Karpas-422 (cell line): Measurements from ENCODE around the gene RUNX1. TPM values are rescaled to one million over a fixed set of nuclear protein-coding genes. Genes with fewer than 3 reads are reported as not detected.
"Not testable (repeated sequence)": the region's sequence is repeated elsewhere in the genome, so short reads cannot be mapped to it uniquely, and the experiment has no call there.

Experiments
- DNase-seq: peaks from one replicate; pipeline ENCODE4 v3.0.0-alpha.2; 2015
- H2AFZ ChIP-seq: fragments of 200-600 bp; sonication (generic); 2 replicates; pipeline ENCODE4 v1.6.1; 2014; ENCODE audit warnings: antibody characterized with exemption, low read length, mixed read lengths
- H3K27ac ChIP-seq: fragments of 200-600 bp; sonication (generic); 2 replicates; pipeline ENCODE4 v1.5.1; 2014; ENCODE audit warnings: mild to moderate bottlenecking, low read length, moderate library complexity
- H3K27me3 ChIP-seq: fragments of 200-600 bp; sonication (generic); 2 replicates; pipeline ENCODE4 v1.6.1; 2014; ENCODE audit warnings: low read length, mixed read lengths
- H3K36me3 ChIP-seq: fragments of 200-600 bp; sonication (generic); 2 replicates; pipeline ENCODE4 v1.6.1; 2014; ENCODE audit warnings: low read length, mixed read lengths; ENCODE audit not compliant: insufficient read depth
- H3K4me1 ChIP-seq: fragments of 200-600 bp; sonication (generic); 2 replicates; pipeline ENCODE4 v1.6.1; 2014; ENCODE audit warnings: mild to moderate bottlenecking, low read length, mixed read lengths
- H3K4me2 ChIP-seq: fragments of 200-600 bp; sonication (generic); 2 replicates; pipeline ENCODE4 v1.6.1; 2014; ENCODE audit warnings: low read length, low read depth, mild to moderate bottlenecking; ENCODE audit not compliant: poor library complexity, severe bottlenecking
- H3K4me3 ChIP-seq: fragments of 200-600 bp; sonication (generic); 2 replicates; pipeline ENCODE4 v1.5.1; 2014; ENCODE audit warnings: mild to moderate bottlenecking, antibody characterized with exemption, low read length, mixed read lengths
- H3K79me2 ChIP-seq: fragments of 200-600 bp; sonication (generic); 2 replicates; pipeline ENCODE4 v1.6.1; 2014; ENCODE audit warnings: mild to moderate bottlenecking, low read length, mixed read lengths
- H3K9ac ChIP-seq: fragments of 200-600 bp; sonication (generic); 2 replicates; pipeline ENCODE4 v1.6.0; 2014; ENCODE audit warnings: low read length
- H3K9me2 ChIP-seq: fragments of 200-600 bp; sonication (generic), shearing (Covaris generic); replicated peaks from 2 replicates; pipeline ENCODE4 v1.6.0; 2014; ENCODE audit warnings: mild to moderate bottlenecking, low read length, moderate library complexity; ENCODE audit not compliant: insufficient read depth
- H3K9me3 ChIP-seq: fragments of 300-700, 200-600 bp; sonication (generic); 2 replicates; pipeline ENCODE4 v1.6.1; 2014; ENCODE audit warnings: low read length, mixed read lengths
- H4K20me1 ChIP-seq: fragments of 200-600 bp; sonication (generic); 2 replicates; pipeline ENCODE4 v1.6.1; 2014; ENCODE audit warnings: mild to moderate bottlenecking, antibody characterized with exemption, low read length, low read depth; ENCODE audit not compliant: insufficient read depth
- total RNA-seq: library from RNA; depleted of rRNA; stranded (reverse); fragments of >200 nt; shearing (Covaris generic); gene quantifications from 2 replicates; pipeline ENCODE4 v1.2.3, GENCODE V29; 2014; ENCODE audit warnings: low replicate concordance

RUNX1 gene
- total RNA-seq, 1 experiment from 2014 or later: 20.5 TPM

- no peak overlapping the region for H3K4me3 ChIP-seq
- peaks cover 19% of the 10 kb centered on the region for H3K79me2 ChIP-seq
- no peaks in the 10 kb centered on the region for H3K9me2 ChIP-seq
- H3K9ac ChIP-seq: no peak overlapping the region
- H2AFZ ChIP-seq: no peak overlapping the region
- peaks cover 11% of the 10 kb centered on the region; the same call in 1 of the 2 replicates for H4K20me1 ChIP-seq
- no peaks in the 10 kb centered on the region for H3K4me1 ChIP-seq
- no peak for DNase-seq
- no peak overlapping the region for H3K27ac ChIP-seq
- H3K36me3 ChIP-seq: no peaks in the 10 kb centered on the region
- H3K27me3 ChIP-seq: no peaks in the 10 kb centered on the region
- H3K9me3 ChIP-seq: no peaks in the 10 kb centered on the region
- no peak overlapping the region for H3K4me2 ChIP-seq
Observed at GRCh38 chr21:34956416-34957316, 92.4 kb downstream of the RUNX1 start.

GRCh38 chr21:34953950-34954349 is 95.2 kb downstream of the RUNX1 start:
- Histone ChIP-seq H4K20me1 (peaks cover 11% of the 10 kb centered on the region; the same call in 1 of the 2 replicates), H3K36me3 (no peaks in the 10 kb centered on the region), H3K27ac (no peak overlapping the region), H3K4me3 (no peak overlapping the region), H3K4me2 (no peak overlapping the region), H3K79me2 (peaks cover 20% of the 10 kb centered on the region), H3K9me3 (no peaks in the 10 kb centered on the region), H2AFZ (no peak overlapping the region), H3K4me1 (no peaks in the 10 kb centered on the region), H3K9me2 (no peaks in the 10 kb centered on the region), H3K9ac (no peak overlapping the region), H3K27me3 (no peaks in the 10 kb centered on the region)
- DNase-seq: no peak

- no peak overlapping the region for H2AFZ ChIP-seq
- H3K9me3 ChIP-seq: no peaks in the 10 kb centered on the region
- H3K4me3 ChIP-seq: no peak overlapping the region
- no peaks in the 10 kb centered on the region for H3K4me1 ChIP-seq
- H3K4me2 ChIP-seq: no peak overlapping the region
- no peaks in the 10 kb centered on the region for H3K9me2 ChIP-seq
- peaks cover 16% of the 10 kb centered on the region for H3K79me2 ChIP-seq
- H3K36me3 ChIP-seq: no peaks in the 10 kb centered on the region
- no peak for DNase-seq
- H3K27me3 ChIP-seq: no peaks in the 10 kb centered on the region
- no peak overlapping the region for H3K27ac ChIP-seq
- no peak overlapping the region for H3K9ac ChIP-seq
- H4K20me1 ChIP-seq: peaks cover 11% of the 10 kb centered on the region; the same call in 1 of the 2 replicates
Observed at GRCh38 chr21:34952701-34953100, 96.4 kb downstream of the RUNX1 start.

- DNase-seq, H3K9me2 ChIP-seq, H3K27ac ChIP-seq, H3K9me3 ChIP-seq, H3K27me3 ChIP-seq, H3K4me2 ChIP-seq, H3K4me1 ChIP-seq, H3K4me3 ChIP-seq, H3K9ac ChIP-seq, H2AFZ ChIP-seq, H3K36me3 ChIP-seq: not testable (repeated sequence)
- Histone ChIP-seq H4K20me1 (peaks cover 12% of the 10 kb centered on the region; the same call in 1 of the 2 replicates), H3K79me2 (peaks cover 12% of the 10 kb centered on the region; the same call in 1 of the 2 replicates)
Observed at GRCh38 chr21:34951868-34952267, 97.2 kb downstream of the RUNX1 start.

- Histone ChIP-seq H3K79me2 (peaks cover 14% of the 10 kb centered on the region; the same call in 1 of the 2 replicates), H4K20me1 (peaks cover 18% of the 10 kb centered on the region; the same call in 1 of the 2 replicates), H3K9ac (no peak overlapping the region)
Observed at GRCh38 chr21:34950980-34951379, 98.1 kb downstream of the RUNX1 start.

GRCh38 chr21:34949499-34949898 is 99.6 kb downstream of the RUNX1 start:
- Histone ChIP-seq H3K4me3 (no peak overlapping the region), H3K9me2 (no peaks in the 10 kb centered on the region), H3K4me1 (no peaks in the 10 kb centered on the region), H2AFZ (no peak overlapping the region), H3K27ac (no peak overlapping the region), H3K9ac (no peak overlapping the region), H4K20me1 (peaks cover 22% of the 10 kb centered on the region; the same call in 1 of the 2 replicates), H3K27me3 (no peaks in the 10 kb centered on the region), H3K4me2 (no peak overlapping the region), H3K9me3 (no peaks in the 10 kb centered on the region), H3K36me3 (no peaks in the 10 kb centered on the region), H3K79me2 (peaks cover 13% of the 10 kb centered on the region; the same call in 1 of the 2 replicates)
- no peak for DNase-seq

More at GRCh38 chr21:34950980-34951379, 98.1 kb downstream of the RUNX1 start:
- Histone ChIP-seq H3K36me3 (no peaks in the 10 kb centered on the region), H3K9me3 (no peaks in the 10 kb centered on the region), H3K4me2 (no peak overlapping the region), H3K4me3 (no peak overlapping the region), H3K27ac (no peak overlapping the region), H3K27me3 (no peaks in the 10 kb centered on the region), H2AFZ (no peak overlapping the region), H3K4me1 (no peaks in the 10 kb centered on the region), H3K9me2 (no peaks in the 10 kb centered on the region)
- DNase-seq: no peak

GRCh38 chr21:34949030-34949429 is 100.1 kb downstream of the RUNX1 start:
- no peak overlapping the region for H3K4me2 ChIP-seq
- H3K9me2 ChIP-seq: no peaks in the 10 kb centered on the region
- no peak for DNase-seq
- H2AFZ ChIP-seq: no peak overlapping the region
- H4K20me1 ChIP-seq: peaks cover 22% of the 10 kb centered on the region; the same call in 1 of the 2 replicates
- H3K79me2 ChIP-seq: peaks cover 14% of the 10 kb centered on the region; the same call in 1 of the 2 replicates
- H3K9ac ChIP-seq: no peak overlapping the region
- no peak overlapping the region for H3K27ac ChIP-seq
- no peaks in the 10 kb centered on the region for H3K36me3 ChIP-seq
- no peaks in the 10 kb centered on the region for H3K9me3 ChIP-seq
- no peak overlapping the region for H3K4me3 ChIP-seq
- H3K4me1 ChIP-seq: no peaks in the 10 kb centered on the region
- H3K27me3 ChIP-seq: no peaks in the 10 kb centered on the region

- H3K79me2 ChIP-seq: peaks cover 14% of the 10 kb centered on the region; the same call in 1 of the 2 replicates
- no peak overlapping the region for H3K27ac ChIP-seq
- no peaks in the 10 kb centered on the region for H3K9me2 ChIP-seq
- no peaks in the 10 kb centered on the region for H3K27me3 ChIP-seq
- H3K4me3 ChIP-seq: no peak overlapping the region
- no peaks in the 10 kb centered on the region for H3K9me3 ChIP-seq
- H3K4me2 ChIP-seq: no peak overlapping the region
- no peak for DNase-seq
- no peaks in the 10 kb centered on the region for H3K36me3 ChIP-seq
- H3K4me1 ChIP-seq: no peaks in the 10 kb centered on the region
- no peak overlapping the region for H2AFZ ChIP-seq
- no peak overlapping the region for H3K9ac ChIP-seq
- peaks cover 27% of the 10 kb centered on the region; the same call in 1 of the 2 replicates for H4K20me1 ChIP-seq
Observed at GRCh38 chr21:34948157-34948556, 100.9 kb downstream of the RUNX1 start.
